SK-N-SH (cell line): ENCODE measurements around the gene KIDINS220. TPM values are rescaled to one million over a fixed set of nuclear protein-coding genes. Genes with fewer than 3 reads are reported as not detected.

Experiments used
- CTCF ChIA-PET: fragments of 300-600, 350-600 bp; formaldehyde crosslinking; extraction: SDS; loops from one replicate; lab custom pipeline; 2021; lab: Yijun Ruan, JAX
- POLR2A ChIA-PET: fragments of 350-600 bp; sonication (Branson Sonifier 250); formaldehyde crosslinking; extraction: SDS; loops from one replicate; lab custom pipeline; 2020; ENCODE audit warnings: antibody characterized with exemption, inconsistent platforms; lab: Yijun Ruan, JAX
- DNase-seq: peaks from one replicate; pipeline ENCODE4 v3.0.0; 2012
- H2AFZ ChIP-seq: fragments of 200-600 bp; sonication (generic); 2 replicates; pipeline ENCODE4 v1.8.1; 2016; ENCODE audit warnings: antibody characterized with exemption, mild to moderate bottlenecking, low read depth
- H3F3A ChIP-seq: fragments of 200-600 bp; sonication (generic); replicated peaks from 2 replicates; pipeline ENCODE3; 2016; ENCODE audit warnings: antibody characterized with exemption, mild to moderate bottlenecking; ENCODE audit not compliant: insufficient read depth
- H3K27ac ChIP-seq, 2 experiments: fragments of 200-500 bp in 1 of 2; fragments of 200-600 bp in 1 of 2; sonication (Bioruptor generic) in 1 of 2; sonication (generic), shearing (Covaris generic) in 1 of 2; 2 replicates each; pipeline versions ENCODE4 v1.5.1 to v1.6.1; 2014 to 2016; ENCODE audit warnings: low read depth in 2 of 2, inconsistent platforms in 1 of 2, low read length in 1 of 2, mild to moderate bottlenecking in 1 of 2, mixed read lengths in 1 of 2
- H3K27me3 ChIP-seq: fragments of 200-600 bp; sonication (generic), shearing (Covaris generic); 2 replicates; pipeline ENCODE4 v1.6.1; 2016; ENCODE audit warnings: mixed run types; ENCODE audit not compliant: insufficient read depth
- H3K36me3 ChIP-seq, 2 experiments: fragments of 200-500 bp in 1 of 2; fragments of 200-600 bp in 1 of 2; sonication (Bioruptor generic) in 1 of 2; sonication (generic) in 1 of 2; replicated peaks in 1 of 2; 2 replicates each; pipeline versions ENCODE3 to v1.5.1; 2014 to 2016; ENCODE audit warnings: low read length in 1 of 2, mild to moderate bottlenecking in 1 of 2; ENCODE audit not compliant: insufficient read depth in 2 of 2, control insufficient read depth in 1 of 2
- H3K4me1 ChIP-seq, 2 experiments: fragments of 200-500 bp in 1 of 2; fragments of 200-600 bp in 1 of 2; sonication (Bioruptor generic) in 1 of 2; sonication (generic), shearing (Covaris generic) in 1 of 2; 2 replicates each; pipeline versions ENCODE4 v1.5.1 to v1.6.1; 2014 to 2016; ENCODE audit warnings: low read depth in 1 of 2, low read length in 1 of 2, mixed run types in 1 of 2; ENCODE audit not compliant: insufficient read depth in 2 of 2, control insufficient read depth in 1 of 2
- H3K4me2 ChIP-seq: fragments of 200-600 bp; sonication (generic), shearing (Covaris generic); 2 replicates; pipeline ENCODE4 v1.6.1; 2017; ENCODE audit warnings: mixed run types
- H3K4me3 ChIP-seq, 2 experiments: fragments of 200-500 bp in 1 of 2; fragments of 200-600 bp in 1 of 2; sonication (Bioruptor generic) in 1 of 2; sonication (generic), shearing (Covaris generic) in 1 of 2; 2 replicates each; pipeline versions ENCODE4 v1.5.1 to v1.8.1; 2014 to 2016; ENCODE audit warnings: low read depth in 2 of 2, inconsistent platforms in 1 of 2, low read length in 1 of 2, mild to moderate bottlenecking in 1 of 2, mixed read lengths in 1 of 2, moderate library complexity in 1 of 2
- H3K79me2 ChIP-seq: fragments of 200-600 bp; sonication (generic); 2 replicates; pipeline ENCODE4 v1.8.1; 2017; ENCODE audit warnings: mild to moderate bottlenecking; ENCODE audit not compliant: insufficient read depth
- H3K9ac ChIP-seq: fragments of 200-600 bp; sonication (generic); 2 replicates; pipeline ENCODE4 v1.6.1; 2017; ENCODE audit warnings: mixed run types
- H3K9me2 ChIP-seq: fragments of 200-600 bp; sonication (generic); 2 replicates; pipeline ENCODE4 v1.6.1; 2017; ENCODE audit warnings: mixed run types
- H3K9me3 ChIP-seq: fragments of 200-600 bp; sonication (generic); 2 replicates; pipeline ENCODE4 v1.6.1; 2017; ENCODE audit warnings: mixed run types, mild to moderate bottlenecking, moderate library complexity
- H4K20me1 ChIP-seq: fragments of 200-600 bp; sonication (generic); 2 replicates; pipeline ENCODE4 v1.6.1; 2017; ENCODE audit warnings: mild to moderate bottlenecking, mixed run types; ENCODE audit not compliant: insufficient read depth
- EP300 ChIP-seq, 2 experiments: IDR thresholded peaks; 2 replicates each; pipeline versions ENCODE4 v1.4.0 to v1.6.1; 2012; ENCODE audit warnings: borderline replicate concordance in 1 of 2, low read depth in 1 of 2, low read length in 1 of 2
- EZH2phosphoT487 ChIP-seq: fragments of 200-600 bp; sonication (generic); IDR thresholded peaks from 2 replicates; pipeline ENCODE4 v1.6.1; 2017; ENCODE audit warnings: low read depth, mixed run types, mild to moderate bottlenecking, antibody characterized with exemption, moderate library complexity, borderline replicate concordance
- GABPA ChIP-seq: IDR thresholded peaks from 2 replicates; pipeline ENCODE4 v1.4.0; 2012; ENCODE audit warnings: low read depth, mild to moderate bottlenecking
- JUND ChIP-seq: IDR thresholded peaks from 2 replicates; pipeline ENCODE4 v1.4.0; 2012
- MXI1 ChIP-seq: IDR thresholded peaks from 2 replicates; pipeline ENCODE4 v1.6.1; 2012; ENCODE audit warnings: mild to moderate bottlenecking, low read depth, low read length, improper control_type of control experiment
- RAD21 ChIP-seq: IDR thresholded peaks from 2 replicates; pipeline ENCODE4 v1.6.1; 2012; ENCODE audit warnings: mild to moderate bottlenecking, low read length
- SMC3 ChIP-seq: IDR thresholded peaks from 2 replicates; pipeline ENCODE4 v1.6.1; 2012; ENCODE audit warnings: low read depth, low read length, improper control_type of control experiment
- TAF1 ChIP-seq: IDR thresholded peaks from 2 replicates; pipeline ENCODE4 v1.6.1; 2012; ENCODE audit warnings: low read depth, mild to moderate bottlenecking, low read length, moderate library complexity, borderline replicate concordance
- TCF12 ChIP-seq: IDR thresholded peaks from 2 replicates; pipeline ENCODE4 v1.4.0; 2012
- TEAD4 ChIP-seq: IDR thresholded peaks from 2 replicates; pipeline ENCODE4 v1.4.0; 2012; ENCODE audit warnings: mild to moderate bottlenecking, borderline replicate concordance; ENCODE audit not compliant: insufficient read depth
- YY1 ChIP-seq: IDR thresholded peaks from 2 replicates; pipeline ENCODE4 v1.4.0; 2012; ENCODE audit warnings: low read depth, mild to moderate bottlenecking
- WGBS: methylation state at CpG from one replicate; pipeline ENCODE4 v1.1.6; 2017; ENCODE audit warnings: low lambda C conversion rate; 5-methylcytosine and 5-hydroxymethylcytosine counted together
- polyA plus RNA-seq, 3 experiments: library from polyadenylated mRNA; depleted of rRNA; stranded (reverse); fragments of >200 nt; gene quantifications; 2 replicates each; pipeline ENCODE4 v1.2.3, GENCODE V29; 2012
- TF ChIP-seq, protein P1 (sequence below): IDR thresholded peaks from 2 replicates; pipeline ENCODE4 v1.4.0; 2012; ENCODE audit warnings: low read depth, borderline replicate concordance
- TF ChIP-seq, protein P2 (sequence below): fragments of 150-350 bp; IDR thresholded peaks from 2 replicates; pipeline ENCODE4 v1.6.1; 2016; ENCODE audit warnings: mild to moderate bottlenecking, low read depth, low read length
- TF ChIP-seq, protein P3 (sequence below): IDR thresholded peaks from 2 replicates; pipeline ENCODE4 v1.6.1; 2012; ENCODE audit warnings: mild to moderate bottlenecking, low read depth, low read length, moderate library complexity
- TF ChIP-seq, protein P4 (sequence below): IDR thresholded peaks from 2 replicates; pipeline ENCODE4 v1.4.0; 2012; ENCODE audit warnings: low read depth

Gene KIDINS220
- polyA plus RNA-seq, 1 of the 3 experiments (the other 2 are of a cell fraction) = 18.2 TPM

DNA sequence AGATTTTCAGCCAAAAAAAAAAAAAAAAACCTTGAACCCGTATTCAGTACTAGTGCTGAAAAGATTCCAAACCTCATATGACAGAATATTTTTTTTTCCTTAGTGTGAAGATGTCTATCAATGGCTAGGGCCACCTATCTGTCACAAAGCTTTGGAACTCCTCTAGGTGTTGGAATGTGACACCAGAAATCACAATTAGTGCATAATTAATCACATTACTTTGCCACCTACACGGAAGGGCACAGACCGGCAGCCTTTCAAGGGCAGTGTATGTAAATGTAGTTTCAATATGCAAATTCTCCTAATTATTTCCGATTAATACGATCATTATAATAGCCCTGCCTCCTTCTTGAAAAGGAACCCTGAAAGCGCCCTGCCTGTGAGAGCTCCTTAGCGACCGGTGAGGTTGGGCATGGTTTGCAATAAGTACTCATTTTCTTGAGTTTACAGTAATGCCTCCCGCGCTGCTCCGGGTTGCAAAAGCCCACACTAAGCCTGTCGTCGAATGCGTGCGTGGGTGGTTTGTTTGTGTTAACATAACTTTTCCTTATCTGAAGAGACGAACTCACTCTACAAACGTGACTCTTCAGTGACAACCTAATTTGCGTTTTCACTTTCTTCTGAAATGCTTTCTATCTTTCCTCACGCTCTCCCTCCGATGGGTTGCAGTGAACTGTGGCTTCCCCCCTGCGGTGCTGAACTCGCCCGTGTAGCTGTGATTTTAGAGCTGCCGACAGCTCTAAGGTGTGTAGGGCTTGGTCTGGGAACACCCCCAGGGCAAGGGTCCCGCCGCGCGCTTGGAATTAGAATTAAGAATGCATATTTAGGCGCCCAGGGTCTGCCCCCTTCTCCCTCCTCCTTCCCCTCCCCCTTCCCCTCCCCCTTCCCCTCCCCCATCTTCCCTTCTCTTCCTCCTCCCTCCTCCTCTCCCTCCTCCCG lies 156.3 kb downstream of the KIDINS220 start:
- peaks cover 0 to 20% of the 10 kb centered on the region in 2 experiments for H3K36me3 ChIP-seq
- H3F3A ChIP-seq = peaks cover 63% of the 10 kb centered on the region
- no peaks in the 10 kb centered on the region for H3K9me2 ChIP-seq
- H4K20me1 ChIP-seq = peaks cover 33% of the 10 kb centered on the region
- peak; percentile 61 for DNase-seq
- H3K27me3 ChIP-seq = no peaks in the 10 kb centered on the region
- H3K4me1 ChIP-seq = peaks cover 22 to 52% of the 10 kb centered on the region in 2 experiments
- H3K27ac ChIP-seq = peak overlapping the region; percentile 97 to 99
- H3K4me3 ChIP-seq = peak overlapping the region; percentile 77 to 80
- peak overlapping the region; percentile 96 for H3K4me2 ChIP-seq
- POLR2A ChIA-PET = interaction anchor here (0.6 to 7.4 kb wide), 36 partner anchors 8 to 1673 kb away, joined by 3 to 154 read pairs (median 5); no protein-coding TSS in a partner anchor
- peak overlapping the region; percentile 96 for H3K9ac ChIP-seq
- WGBS = 2% methylated on average over 30 of the region's 30 CpGs
- CTCF ChIA-PET = interaction anchor here (0.6 to 4.9 kb wide), 16 partner anchors 8 to 1584 kb away, joined by 3 to 25 read pairs (median 4); no protein-coding TSS in a partner anchor
- no peak; the same call in 1 of the 2 replicates for TF ChIP-seq TCF12
- TF ChIP-seq TEAD4 = no peak
- peak; percentile 18; the same call in 1 of the 2 replicates for TF ChIP-seq RAD21
- TF ChIP-seq JUND = no peak
- TF ChIP-seq, protein P1, sequence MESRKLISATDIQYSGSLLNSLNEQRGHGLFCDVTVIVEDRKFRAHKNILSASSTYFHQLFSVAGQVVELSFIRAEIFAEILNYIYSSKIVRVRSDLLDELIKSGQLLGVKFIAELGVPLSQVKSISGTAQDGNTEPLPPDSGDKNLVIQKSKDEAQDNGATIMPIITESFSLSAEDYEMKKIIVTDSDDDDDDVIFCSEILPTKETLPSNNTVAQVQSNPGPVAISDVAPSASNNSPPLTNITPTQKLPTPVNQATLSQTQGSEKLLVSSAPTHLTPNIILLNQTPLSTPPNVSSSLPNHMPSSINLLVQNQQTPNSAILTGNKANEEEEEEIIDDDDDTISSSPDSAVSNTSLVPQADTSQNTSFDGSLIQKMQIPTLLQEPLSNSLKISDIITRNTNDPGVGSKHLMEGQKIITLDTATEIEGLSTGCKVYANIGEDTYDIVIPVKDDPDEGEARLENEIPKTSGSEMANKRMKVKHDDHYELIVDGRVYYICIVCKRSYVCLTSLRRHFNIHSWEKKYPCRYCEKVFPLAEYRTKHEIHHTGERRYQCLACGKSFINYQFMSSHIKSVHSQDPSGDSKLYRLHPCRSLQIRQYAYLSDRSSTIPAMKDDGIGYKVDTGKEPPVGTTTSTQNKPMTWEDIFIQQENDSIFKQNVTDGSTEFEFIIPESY = no peak
- TF ChIP-seq SMC3 = peak; percentile 22
- no peak for TF ChIP-seq YY1
- no peak for TF ChIP-seq EZH2phosphoT487
- no peak for TF ChIP-seq EP300 (IDR thresholded peaks at IDR 0.05; ENCODE audit: borderline replicate concordance in 1 of 2, low read depth in 1 of 2, low read length in 1 of 2)
- TF ChIP-seq, protein P2, sequence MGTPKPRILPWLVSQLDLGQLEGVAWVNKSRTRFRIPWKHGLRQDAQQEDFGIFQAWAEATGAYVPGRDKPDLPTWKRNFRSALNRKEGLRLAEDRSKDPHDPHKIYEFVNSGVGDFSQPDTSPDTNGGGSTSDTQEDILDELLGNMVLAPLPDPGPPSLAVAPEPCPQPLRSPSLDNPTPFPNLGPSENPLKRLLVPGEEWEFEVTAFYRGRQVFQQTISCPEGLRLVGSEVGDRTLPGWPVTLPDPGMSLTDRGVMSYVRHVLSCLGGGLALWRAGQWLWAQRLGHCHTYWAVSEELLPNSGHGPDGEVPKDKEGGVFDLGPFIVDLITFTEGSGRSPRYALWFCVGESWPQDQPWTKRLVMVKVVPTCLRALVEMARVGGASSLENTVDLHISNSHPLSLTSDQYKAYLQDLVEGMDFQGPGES = no peak
- peak; percentile 75 for TF ChIP-seq MXI1
- TF ChIP-seq, protein P3, sequence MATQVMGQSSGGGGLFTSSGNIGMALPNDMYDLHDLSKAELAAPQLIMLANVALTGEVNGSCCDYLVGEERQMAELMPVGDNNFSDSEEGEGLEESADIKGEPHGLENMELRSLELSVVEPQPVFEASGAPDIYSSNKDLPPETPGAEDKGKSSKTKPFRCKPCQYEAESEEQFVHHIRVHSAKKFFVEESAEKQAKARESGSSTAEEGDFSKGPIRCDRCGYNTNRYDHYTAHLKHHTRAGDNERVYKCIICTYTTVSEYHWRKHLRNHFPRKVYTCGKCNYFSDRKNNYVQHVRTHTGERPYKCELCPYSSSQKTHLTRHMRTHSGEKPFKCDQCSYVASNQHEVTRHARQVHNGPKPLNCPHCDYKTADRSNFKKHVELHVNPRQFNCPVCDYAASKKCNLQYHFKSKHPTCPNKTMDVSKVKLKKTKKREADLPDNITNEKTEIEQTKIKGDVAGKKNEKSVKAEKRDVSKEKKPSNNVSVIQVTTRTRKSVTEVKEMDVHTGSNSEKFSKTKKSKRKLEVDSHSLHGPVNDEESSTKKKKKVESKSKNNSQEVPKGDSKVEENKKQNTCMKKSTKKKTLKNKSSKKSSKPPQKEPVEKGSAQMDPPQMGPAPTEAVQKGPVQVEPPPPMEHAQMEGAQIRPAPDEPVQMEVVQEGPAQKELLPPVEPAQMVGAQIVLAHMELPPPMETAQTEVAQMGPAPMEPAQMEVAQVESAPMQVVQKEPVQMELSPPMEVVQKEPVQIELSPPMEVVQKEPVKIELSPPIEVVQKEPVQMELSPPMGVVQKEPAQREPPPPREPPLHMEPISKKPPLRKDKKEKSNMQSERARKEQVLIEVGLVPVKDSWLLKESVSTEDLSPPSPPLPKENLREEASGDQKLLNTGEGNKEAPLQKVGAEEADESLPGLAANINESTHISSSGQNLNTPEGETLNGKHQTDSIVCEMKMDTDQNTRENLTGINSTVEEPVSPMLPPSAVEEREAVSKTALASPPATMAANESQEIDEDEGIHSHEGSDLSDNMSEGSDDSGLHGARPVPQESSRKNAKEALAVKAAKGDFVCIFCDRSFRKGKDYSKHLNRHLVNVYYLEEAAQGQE = no peak
- no peak; the same call in 1 of the 2 replicates for TF ChIP-seq GABPA
- no peak for TF ChIP-seq TAF1
- TF ChIP-seq, protein P4, sequence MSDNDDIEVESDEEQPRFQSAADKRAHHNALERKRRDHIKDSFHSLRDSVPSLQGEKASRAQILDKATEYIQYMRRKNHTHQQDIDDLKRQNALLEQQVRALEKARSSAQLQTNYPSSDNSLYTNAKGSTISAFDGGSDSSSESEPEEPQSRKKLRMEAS = peak; percentile 44; the same call in 1 of the 2 replicates
- TF ChIP-seq, all 33 proteins: peak for 4
- Histone ChIP-seq H2AFZ (peak overlapping the region; percentile 41), H3K9me3 (no peaks in the 10 kb centered on the region), H3K79me2 (peaks cover 42% of the 10 kb centered on the region)
